ENCODE data around the gene RPE65. TPM values are rescaled to one million over a fixed set of nuclear protein-coding genes. Genes with fewer than 3 reads are reported as not detected.
A peak's percentile ranks its signal among the peaks of the same experiment; 100 is the strongest.

Gene RPE65
- total and polyA plus RNA-seq, 2 experiments from 2014 or later = 0.51 to 0.67 TPM

- H3K9me3 ChIP-seq (ENCODE audit: low read depth) = no peaks in the 10 kb centered on the region
- no peaks in the 10 kb centered on the region for H3K36me3 ChIP-seq
- H3K4me3 ChIP-seq = no peak overlapping the region
- peaks cover 6% of the 10 kb centered on the region for H3K4me1 ChIP-seq (ENCODE audit: low read depth)
- no peak for DNase-seq (ENCODE audit: low read depth in 1 of 2, low spot score in 1 of 2)
- TF ChIP-seq, protein P1, sequence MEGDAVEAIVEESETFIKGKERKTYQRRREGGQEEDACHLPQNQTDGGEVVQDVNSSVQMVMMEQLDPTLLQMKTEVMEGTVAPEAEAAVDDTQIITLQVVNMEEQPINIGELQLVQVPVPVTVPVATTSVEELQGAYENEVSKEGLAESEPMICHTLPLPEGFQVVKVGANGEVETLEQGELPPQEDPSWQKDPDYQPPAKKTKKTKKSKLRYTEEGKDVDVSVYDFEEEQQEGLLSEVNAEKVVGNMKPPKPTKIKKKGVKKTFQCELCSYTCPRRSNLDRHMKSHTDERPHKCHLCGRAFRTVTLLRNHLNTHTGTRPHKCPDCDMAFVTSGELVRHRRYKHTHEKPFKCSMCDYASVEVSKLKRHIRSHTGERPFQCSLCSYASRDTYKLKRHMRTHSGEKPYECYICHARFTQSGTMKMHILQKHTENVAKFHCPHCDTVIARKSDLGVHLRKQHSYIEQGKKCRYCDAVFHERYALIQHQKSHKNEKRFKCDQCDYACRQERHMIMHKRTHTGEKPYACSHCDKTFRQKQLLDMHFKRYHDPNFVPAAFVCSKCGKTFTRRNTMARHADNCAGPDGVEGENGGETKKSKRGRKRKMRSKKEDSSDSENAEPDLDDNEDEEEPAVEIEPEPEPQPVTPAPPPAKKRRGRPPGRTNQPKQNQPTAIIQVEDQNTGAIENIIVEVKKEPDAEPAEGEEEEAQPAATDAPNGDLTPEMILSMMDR (IDR thresholded peaks at IDR 0.05; ENCODE audit: low read depth, low read length) = no peak
- H3K27ac ChIP-seq = no peak overlapping the region
- H3K27me3 ChIP-seq = no peaks in the 10 kb centered on the region
These were observed 3.4 kb upstream of the RPE65 start for GRCh38 chr1:68453060-68453670.

DNA sequence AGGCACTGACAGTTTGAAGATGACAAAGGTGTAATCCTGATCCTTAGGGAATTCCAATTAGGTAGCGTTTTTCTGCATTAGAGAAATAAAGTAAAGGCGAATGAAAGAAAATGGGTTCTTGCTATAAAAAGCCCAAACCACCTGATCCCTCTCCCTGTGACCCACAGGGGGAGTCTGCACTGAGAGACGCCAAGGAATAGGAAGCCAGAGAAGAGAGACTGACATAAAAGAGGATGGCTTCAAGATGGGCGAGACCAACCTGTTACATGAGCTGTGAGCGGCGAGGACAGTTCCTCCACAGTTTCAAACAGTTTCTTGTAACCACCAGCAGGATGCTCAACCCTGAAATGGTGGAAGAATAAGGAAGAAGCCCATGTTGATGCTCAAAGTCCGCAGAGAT is 1.4 kb downstream of the RPE65 start:
- no peak overlapping the region for H3K27ac ChIP-seq
- H3K4me3 ChIP-seq = no peak overlapping the region
- no peaks in the 10 kb centered on the region for H3K9me3 ChIP-seq (ENCODE audit: low read depth)
- H3K27me3 ChIP-seq = peaks cover 2% of the 10 kb centered on the region
- DNase-seq (ENCODE audit: low read depth in 1 of 2, low spot score in 1 of 2) = no peak
- TF ChIP-seq, protein P1 (IDR thresholded peaks at IDR 0.05; ENCODE audit: low read depth, low read length) = no peak
- H3K36me3 ChIP-seq = no peaks in the 10 kb centered on the region
- peaks cover 6% of the 10 kb centered on the region for H3K4me1 ChIP-seq (ENCODE audit: low read depth)

GRCh38 chr1:68445709-68446108 is 4.0 kb downstream of the RPE65 start:
- Histone ChIP-seq H3K36me3 (no peaks in the 10 kb centered on the region), H3K4me3 (no peak overlapping the region), H3K9me3 (ENCODE audit: low read depth) (no peaks in the 10 kb centered on the region), H3K27ac (no peak overlapping the region), H3K27me3 (peaks cover 4% of the 10 kb centered on the region), H3K4me1 (ENCODE audit: low read depth) (peaks cover 6% of the 10 kb centered on the region)
- TF ChIP-seq, protein P1 (IDR thresholded peaks at IDR 0.05; ENCODE audit: low read depth, low read length) = no peak
- no peak for DNase-seq (ENCODE audit: low read depth in 1 of 2, low spot score in 1 of 2)

GRCh38 chr1:68442822-68443556 is 6.8 kb downstream of the RPE65 start:
- H3K27me3 ChIP-seq = peaks cover 17% of the 10 kb centered on the region
- H3K9me3 ChIP-seq (ENCODE audit: low read depth) = no peaks in the 10 kb centered on the region
- no peaks in the 10 kb centered on the region for H3K4me1 ChIP-seq (ENCODE audit: low read depth)
- peak; percentile 53 to 66 for DNase-seq (ENCODE audit: low read depth in 1 of 2, low spot score in 1 of 2)
- H3K4me3 ChIP-seq = no peak overlapping the region
- no peaks in the 10 kb centered on the region for H3K36me3 ChIP-seq
- no peak overlapping the region for H3K27ac ChIP-seq
- TF ChIP-seq, protein P1 (IDR thresholded peaks at IDR 0.05; ENCODE audit: low read depth, low read length) = peak; percentile 83

- Histone ChIP-seq H3K4me1 (ENCODE audit: low read depth) (no peaks in the 10 kb centered on the region), H3K4me3 (no peak overlapping the region), H3K36me3 (no peaks in the 10 kb centered on the region), H3K9me3 (ENCODE audit: low read depth) (no peaks in the 10 kb centered on the region), H3K27me3 (peaks cover 17% of the 10 kb centered on the region), H3K27ac (no peak overlapping the region)
- TF ChIP-seq, protein P1 (IDR thresholded peaks at IDR 0.05; ENCODE audit: low read depth, low read length) = no peak
- no peak for DNase-seq (ENCODE audit: low read depth in 1 of 2, low spot score in 1 of 2)
These were observed 7.7 kb downstream of the RPE65 start for GRCh38 chr1:68442006-68442405.

Measured in cardiac muscle cell (in vitro differentiated cells and primary cell).